HT-29 (cell line): Measurements from ENCODE around the gene ARMC8. TPM values are rescaled to one million over a fixed set of nuclear protein-coding genes. Genes with fewer than 3 reads are reported as not detected.

Experiments
- DNase-seq: peaks from one replicate; pipeline ENCODE4 v3.0.0-alpha.2; 2015; ENCODE audit warnings: low spot score
- total RNA-seq: library from RNA; depleted of rRNA; stranded (reverse); fragments of >200 nt; shearing (Covaris generic); gene quantifications from 2 replicates; pipeline ENCODE4 v1.2.3, GENCODE V29; 2014

Gene ARMC8
- total RNA-seq, 1 experiment from 2014 or later: 21.7 TPM

- DNase-seq: no peak
Observed at GRCh38 chr3:138307899-138308298, 120.8 kb downstream of the ARMC8 start.

- DNase-seq: no peak
Observed at GRCh38 chr3:138308783-138309182, 121.7 kb downstream of the ARMC8 start.

- DNase-seq: no peak
Observed at GRCh38 chr3:138310494-138310893, 123.4 kb downstream of the ARMC8 start.

GRCh38 chr3:138314751-138315150 is 127.7 kb downstream of the ARMC8 start:
- DNase-seq: no peak

- DNase-seq: no peak
Observed at GRCh38 chr3:138317687-138318086, 130.6 kb downstream of the ARMC8 start.

- no peak for DNase-seq
Observed at GRCh38 chr3:138323971-138324370, 136.9 kb downstream of the ARMC8 start.

GRCh38 chr3:138325990-138326389 is 138.9 kb downstream of the ARMC8 start:
- DNase-seq: no peak

GRCh38 chr3:138326866-138327595 is 139.9 kb downstream of the ARMC8 start:
- no peak for DNase-seq

- DNase-seq: no peak
Observed at GRCh38 chr3:138327831-138328230, 140.7 kb downstream of the ARMC8 start.

- no peak for DNase-seq
Observed at GRCh38 chr3:138328341-138328740, 141.2 kb downstream of the ARMC8 start.

GRCh38 chr3:138329127-138329983 is 142.3 kb downstream of the ARMC8 start, which contains the start of gene NME9:
Gene NME9 (minus strand): TSS chr3:138329851. CDS start chr3:138329335, 516 bp downstream.
- peak; percentile 66 for DNase-seq

GRCh38 chr3:138329984-138330293 is 142.8 kb downstream of the ARMC8 start:
- DNase-seq: no peak

- no peak for DNase-seq
Observed at GRCh38 chr3:138331143-138331894, 144.2 kb downstream of the ARMC8 start.

GRCh38 chr3:138332472-138333073 is 145.5 kb downstream of the ARMC8 start:
- DNase-seq: peak; percentile 46

- DNase-seq: no peak
Observed at GRCh38 chr3:138334608-138335007, 147.5 kb downstream of the ARMC8 start.

GRCh38 chr3:138336454-138336999 is 149.4 kb downstream of the ARMC8 start:
- no peak for DNase-seq

- no peak for DNase-seq
Observed at GRCh38 chr3:138338244-138338643, 151.1 kb downstream of the ARMC8 start.

- DNase-seq: no peak
Observed at GRCh38 chr3:138338811-138339210, 151.7 kb downstream of the ARMC8 start.

- DNase-seq: no peak
Observed at GRCh38 chr3:138340511-138340910, 153.4 kb downstream of the ARMC8 start.

- DNase-seq: no peak
Observed at GRCh38 chr3:138344754-138345153, 157.7 kb downstream of the ARMC8 start.
